HFF-Myc (cell line): ENCODE results near the gene MICAL1.

Experiments
- DNase-seq: peaks from one replicate; pipeline ENCODE4 v3.0.0-alpha.2; 2011; ENCODE audit warnings: low read depth; ENCODE audit errors: extremely low read depth
- H3K4me3 ChIP-seq: replicated peaks from 2 replicates; pipeline ENCODE4 v1.5.1; 2011; ENCODE audit warnings: low read depth, mild to moderate bottlenecking, control low read depth, low read length
- TF ChIP-seq, protein P1 (sequence below): IDR thresholded peaks from 2 replicates; pipeline ENCODE4 v1.5.1; 2012; ENCODE audit warnings: mild to moderate bottlenecking, low read depth, low read length, control low read depth; ENCODE audit errors: missing control alignments

MICAL1 gene

DNA sequence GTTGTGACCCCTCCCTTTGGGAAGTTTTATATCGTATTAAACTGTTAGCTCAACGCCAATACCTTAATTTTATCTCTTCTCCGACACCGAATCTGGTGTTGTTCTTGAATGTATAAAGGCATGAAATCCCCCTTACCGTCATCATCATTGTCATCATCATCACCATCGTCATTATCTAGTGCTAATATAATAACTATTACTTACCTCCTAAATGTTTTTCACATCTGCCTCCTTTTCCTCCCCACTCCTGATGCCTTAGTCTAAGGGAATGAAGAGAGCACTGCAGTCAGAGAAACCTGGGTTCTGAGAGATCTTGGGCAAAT, 28.1 kb upstream of the MICAL1 start:
- TF ChIP-seq, protein P1, sequence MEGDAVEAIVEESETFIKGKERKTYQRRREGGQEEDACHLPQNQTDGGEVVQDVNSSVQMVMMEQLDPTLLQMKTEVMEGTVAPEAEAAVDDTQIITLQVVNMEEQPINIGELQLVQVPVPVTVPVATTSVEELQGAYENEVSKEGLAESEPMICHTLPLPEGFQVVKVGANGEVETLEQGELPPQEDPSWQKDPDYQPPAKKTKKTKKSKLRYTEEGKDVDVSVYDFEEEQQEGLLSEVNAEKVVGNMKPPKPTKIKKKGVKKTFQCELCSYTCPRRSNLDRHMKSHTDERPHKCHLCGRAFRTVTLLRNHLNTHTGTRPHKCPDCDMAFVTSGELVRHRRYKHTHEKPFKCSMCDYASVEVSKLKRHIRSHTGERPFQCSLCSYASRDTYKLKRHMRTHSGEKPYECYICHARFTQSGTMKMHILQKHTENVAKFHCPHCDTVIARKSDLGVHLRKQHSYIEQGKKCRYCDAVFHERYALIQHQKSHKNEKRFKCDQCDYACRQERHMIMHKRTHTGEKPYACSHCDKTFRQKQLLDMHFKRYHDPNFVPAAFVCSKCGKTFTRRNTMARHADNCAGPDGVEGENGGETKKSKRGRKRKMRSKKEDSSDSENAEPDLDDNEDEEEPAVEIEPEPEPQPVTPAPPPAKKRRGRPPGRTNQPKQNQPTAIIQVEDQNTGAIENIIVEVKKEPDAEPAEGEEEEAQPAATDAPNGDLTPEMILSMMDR = no peak
- peak overlapping the region; percentile 37 for H3K4me3 ChIP-seq
- DNase-seq = no peak

DNA sequence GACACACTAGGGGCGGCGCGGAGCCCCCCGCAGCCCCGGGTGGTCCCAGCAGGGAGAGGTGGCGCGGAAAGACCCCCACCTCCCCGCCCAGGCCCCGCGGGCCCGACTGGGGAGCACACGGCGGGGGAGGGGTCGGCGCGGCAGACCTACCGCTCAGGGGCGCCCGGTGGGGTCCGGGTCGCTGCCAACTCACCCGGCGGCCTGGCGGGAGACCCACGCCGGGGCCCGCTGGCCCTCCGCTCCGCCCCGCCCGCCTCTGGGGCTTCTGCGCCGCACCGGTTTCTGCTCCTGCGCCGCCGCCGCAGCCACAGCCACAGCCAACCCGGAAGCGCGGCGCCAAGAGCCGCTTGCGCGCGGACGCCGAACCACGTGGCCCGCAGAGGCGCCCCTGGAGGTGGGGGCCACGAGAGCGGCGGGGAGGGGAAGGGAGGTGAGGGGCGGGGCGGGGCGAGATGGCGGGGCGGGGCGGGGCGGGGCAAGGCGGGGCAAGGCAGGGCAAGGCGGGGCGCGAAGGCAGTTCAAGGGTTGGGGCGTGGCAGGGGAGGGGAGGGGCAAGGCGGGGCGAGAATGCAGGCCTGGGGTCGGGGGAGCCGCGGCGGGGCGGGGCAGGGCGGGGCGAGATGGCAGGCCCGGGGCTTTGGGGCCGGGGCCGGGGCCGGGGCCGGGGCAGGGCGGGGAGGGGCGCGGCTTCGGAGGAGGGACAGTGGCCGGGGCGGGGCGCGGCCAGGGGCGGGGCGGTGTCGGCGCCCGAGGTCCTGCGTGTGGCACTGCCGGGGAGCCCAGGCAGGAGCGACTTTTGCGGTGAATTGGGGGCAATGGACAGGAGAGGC, 27.5 kb upstream of the MICAL1 start, which contains the start of gene ZBTB24:
ZBTB24 (minus strand) TSS at position 315 of the 830 bp plus-strand sequence. CDS start 1,193 bp downstream, outside the sequence.
- peak within 1 kb of the TSS; percentile 75 for H3K4me3 ChIP-seq
- no peak for DNase-seq

DNA sequence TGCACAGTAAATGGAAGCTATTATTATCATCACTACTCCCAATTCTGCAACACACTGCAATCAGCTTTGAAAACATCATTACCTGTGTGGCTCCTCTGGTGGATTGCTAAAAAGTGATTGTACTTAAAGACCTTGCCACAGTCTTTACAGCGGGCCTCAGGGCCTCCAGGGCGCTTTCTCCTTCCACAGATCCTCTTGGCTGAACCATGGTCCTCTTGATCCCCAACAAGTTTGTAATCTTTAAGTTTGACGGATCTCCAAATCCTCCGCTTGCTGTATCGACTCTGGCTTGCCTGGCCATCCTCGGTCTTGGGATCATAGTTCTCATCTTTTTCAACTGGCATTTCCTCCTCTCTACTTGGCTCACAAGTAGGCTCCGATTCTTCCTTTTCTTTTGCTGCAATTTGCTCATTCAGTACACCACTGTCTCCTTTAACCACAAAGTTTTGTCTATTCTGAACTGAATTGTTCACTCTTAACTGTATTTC, 25.5 kb upstream of the MICAL1 start:
- TF ChIP-seq, protein P1 = no peak
- peak overlapping the region; percentile 32 for H3K4me3 ChIP-seq
- no peak for DNase-seq

More for the DNA sequence above, 27.5 kb upstream of the MICAL1 start, which contains the start of gene ZBTB24:
- TF ChIP-seq, protein P1 = no peak

DNA sequence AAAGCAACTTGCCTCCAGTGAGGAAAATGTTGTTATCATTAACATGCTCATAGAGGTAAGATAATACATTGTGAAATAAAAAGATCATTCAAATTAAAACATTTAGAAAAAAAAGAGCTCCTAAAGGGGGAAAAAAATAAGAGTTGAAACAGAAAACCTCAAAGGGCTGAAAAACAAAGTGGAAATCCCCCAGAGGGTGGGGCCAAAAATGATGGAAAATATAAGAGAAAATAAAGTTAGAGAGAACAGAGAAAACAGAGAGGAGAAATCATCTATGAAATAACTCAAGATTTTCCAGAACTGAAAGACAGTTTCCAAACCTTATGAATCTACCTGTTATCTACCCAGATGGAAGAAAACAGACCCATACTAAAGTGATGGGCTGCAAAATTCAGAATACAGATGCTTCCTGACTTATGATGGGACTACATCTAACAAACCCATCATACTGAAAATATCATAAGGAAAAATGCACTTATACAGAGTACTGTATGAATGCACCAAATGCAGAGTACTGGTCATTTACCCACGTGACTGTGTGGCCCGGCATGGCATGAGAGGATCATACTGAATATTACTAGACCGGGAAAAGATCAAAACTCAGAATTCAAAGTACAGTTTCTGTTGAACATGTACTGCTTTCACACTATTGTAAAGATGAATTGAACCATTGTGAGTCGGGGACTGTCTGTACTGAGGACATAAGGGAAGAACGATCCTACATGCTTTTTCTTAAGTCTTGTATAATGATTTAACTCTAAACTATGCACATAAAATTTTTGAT, 23.5 kb upstream of the MICAL1 start:
- peak overlapping the region; percentile 35 for H3K4me3 ChIP-seq
- TF ChIP-seq, protein P1 = no peak
- DNase-seq = no peak

DNA sequence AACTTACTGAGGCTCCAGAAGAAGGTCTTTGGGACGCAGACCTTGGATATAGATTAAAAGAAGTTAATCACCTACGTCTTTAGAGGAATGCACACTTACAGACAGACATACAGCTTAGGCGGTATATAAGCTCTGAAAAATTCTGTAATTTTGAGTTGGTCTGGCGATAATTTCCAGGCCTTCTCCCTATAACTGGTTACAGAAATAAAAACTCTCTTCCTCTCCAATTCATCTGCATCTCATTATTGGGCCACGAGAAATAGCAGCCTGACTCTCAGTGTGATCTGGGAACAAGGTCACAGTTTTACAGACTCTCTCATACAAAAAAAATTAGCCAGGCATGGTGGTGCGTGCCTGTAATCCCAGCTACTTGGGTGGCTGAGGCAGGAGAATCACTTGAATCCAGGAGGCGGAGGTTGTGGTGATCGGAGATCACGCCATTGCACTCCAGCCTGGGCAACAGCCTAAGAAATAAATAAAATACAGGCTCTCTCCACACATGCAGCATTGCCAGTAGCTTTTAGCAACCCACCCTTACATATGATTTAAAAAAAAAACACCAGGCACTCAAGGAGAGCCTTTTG, 22.7 kb upstream of the MICAL1 start:
- DNase-seq = no peak
- peak overlapping the region; percentile 35 for H3K4me3 ChIP-seq
- TF ChIP-seq, protein P1 = no peak

DNA sequence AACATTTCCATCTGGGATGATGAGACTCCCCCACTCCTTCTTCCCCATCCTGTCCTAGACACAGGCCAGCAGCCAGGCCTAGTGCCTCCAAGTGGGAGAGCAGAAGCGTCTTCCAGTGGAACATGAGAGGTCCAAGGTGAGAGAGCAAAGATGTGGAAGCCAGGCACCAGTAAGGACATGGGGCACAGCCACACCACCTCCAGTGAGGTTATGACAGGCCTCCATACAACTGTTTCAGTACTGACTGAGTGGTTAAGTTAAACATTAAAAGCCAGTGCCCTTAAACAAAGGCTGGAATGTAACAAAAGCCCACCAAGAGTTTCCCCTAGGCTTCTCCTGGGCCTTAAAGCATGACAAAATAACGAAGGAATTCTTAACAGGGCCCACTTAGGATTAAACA, 22.2 kb upstream of the MICAL1 start:
- TF ChIP-seq, protein P1 = no peak
- peak overlapping the region; percentile 35 for H3K4me3 ChIP-seq
- no peak for DNase-seq
